Smooth muscle cell (in vitro differentiated cells): ENCODE results near the gene EFCAB13. TPM values are rescaled to one million over a fixed set of nuclear protein-coding genes. Genes with fewer than 3 reads are reported as not detected.

Source experiments
- DNase-seq: peaks from one replicate; lab custom pipeline; 2025; ENCODE audit not compliant: unreplicated experiment; lab: John Stamatoyannopoulos, UW
- H2AFZ ChIP-seq: fragments of 200-600 bp; sonication (generic); 2 replicates; pipeline ENCODE4 v1.6.0; 2016; ENCODE audit warnings: antibody characterized with exemption, low read depth, mild to moderate bottlenecking
- H3F3A ChIP-seq: fragments of 200-600 bp; sonication (generic); 2 replicates; pipeline ENCODE4 v1.6.0; 2017; ENCODE audit warnings: antibody characterized with exemption, low read depth
- H3K27ac ChIP-seq: fragments of 200-600 bp; sonication (generic); 2 replicates; pipeline ENCODE4 v1.5.1; 2016; ENCODE audit warnings: low read depth, mild to moderate bottlenecking
- H3K27me3 ChIP-seq: fragments of 200-600 bp; sonication (generic); 2 replicates; pipeline ENCODE4 v1.6.1; 2016; ENCODE audit warnings: low read depth, mild to moderate bottlenecking
- H3K36me3 ChIP-seq: fragments of 200-600 bp; sonication (generic); 2 replicates; pipeline ENCODE4 v1.5.1; 2016; ENCODE audit warnings: low read depth
- H3K4me1 ChIP-seq: fragments of 200-600 bp; sonication (generic); 2 replicates; pipeline ENCODE4 v1.5.1; 2016; ENCODE audit warnings: low read depth
- H3K4me2 ChIP-seq: fragments of 200-600 bp; sonication (generic); 2 replicates; pipeline ENCODE4 v1.6.0; 2016; ENCODE audit warnings: mild to moderate bottlenecking
- H3K4me3 ChIP-seq: fragments of 200-600 bp; sonication (generic); 2 replicates; pipeline ENCODE4 v1.5.1; 2016; ENCODE audit warnings: mild to moderate bottlenecking
- H3K79me2 ChIP-seq: fragments of 200-600 bp; sonication (generic); 2 replicates; pipeline ENCODE4 v1.6.0; 2016; ENCODE audit warnings: low read depth, mild to moderate bottlenecking
- H3K9ac ChIP-seq: fragments of 200-600 bp; sonication (generic); 2 replicates; pipeline ENCODE4 v1.6.0; 2016; ENCODE audit warnings: low read depth
- H3K9me3 ChIP-seq: fragments of 200-600 bp; sonication (generic); replicated peaks from 2 replicates; pipeline ENCODE4 v1.5.1; 2016; ENCODE audit warnings: low read depth
- H4K20me1 ChIP-seq: fragments of 200-600 bp; sonication (generic); 2 replicates; pipeline ENCODE4 v1.6.0; 2016; ENCODE audit warnings: low read depth
- WGBS: methylation state at CpG from one replicate; pipeline ENCODE4 v1.1.7; 2016; ENCODE audit warnings: low lambda C conversion rate; 5-methylcytosine and 5-hydroxymethylcytosine counted together
- polyA plus RNA-seq: library from polyadenylated mRNA; unstranded; fragments of >200 nt; fragmentation: Nextera tagmentation; extraction: Ambion mirVana; gene quantifications from 2 replicates; pipeline ENCODE4 v1.2.1, GENCODE V29; 2016
- total RNA-seq: library from RNA; depleted of rRNA; stranded (reverse); fragments of >200 nt; gene quantifications from 2 replicates; pipeline ENCODE4 v1.2.3, GENCODE V29; 2014
- TF ChIP-seq, protein P1 (sequence below): fragments of 200-600 bp; sonication (generic); IDR thresholded peaks from 2 replicates; pipeline ENCODE4 v1.5.1; 2017; ENCODE audit warnings: borderline replicate concordance, mild to moderate bottlenecking, antibody characterized with exemption; ENCODE audit not compliant: insufficient read depth, poor library complexity, severe bottlenecking

The EFCAB13 gene
- total and polyA plus RNA-seq, 2 experiments from 2014 or later = 1.2 to 4.6 TPM

GRCh38 chr17:47338026-47338425, 14.3 kb downstream of the EFCAB13 start:
- WGBS = 97% methylated on average over 3 of the region's 3 CpGs
- H3K9ac ChIP-seq = no peak overlapping the region
- no peaks in the 10 kb centered on the region for H3F3A ChIP-seq
- no peak for DNase-seq
- H3K27ac ChIP-seq = no peak overlapping the region
- H3K79me2 ChIP-seq = no peaks in the 10 kb centered on the region
- H2AFZ ChIP-seq = no peak overlapping the region
- H3K36me3 ChIP-seq = no peaks in the 10 kb centered on the region
- TF ChIP-seq, protein P1, sequence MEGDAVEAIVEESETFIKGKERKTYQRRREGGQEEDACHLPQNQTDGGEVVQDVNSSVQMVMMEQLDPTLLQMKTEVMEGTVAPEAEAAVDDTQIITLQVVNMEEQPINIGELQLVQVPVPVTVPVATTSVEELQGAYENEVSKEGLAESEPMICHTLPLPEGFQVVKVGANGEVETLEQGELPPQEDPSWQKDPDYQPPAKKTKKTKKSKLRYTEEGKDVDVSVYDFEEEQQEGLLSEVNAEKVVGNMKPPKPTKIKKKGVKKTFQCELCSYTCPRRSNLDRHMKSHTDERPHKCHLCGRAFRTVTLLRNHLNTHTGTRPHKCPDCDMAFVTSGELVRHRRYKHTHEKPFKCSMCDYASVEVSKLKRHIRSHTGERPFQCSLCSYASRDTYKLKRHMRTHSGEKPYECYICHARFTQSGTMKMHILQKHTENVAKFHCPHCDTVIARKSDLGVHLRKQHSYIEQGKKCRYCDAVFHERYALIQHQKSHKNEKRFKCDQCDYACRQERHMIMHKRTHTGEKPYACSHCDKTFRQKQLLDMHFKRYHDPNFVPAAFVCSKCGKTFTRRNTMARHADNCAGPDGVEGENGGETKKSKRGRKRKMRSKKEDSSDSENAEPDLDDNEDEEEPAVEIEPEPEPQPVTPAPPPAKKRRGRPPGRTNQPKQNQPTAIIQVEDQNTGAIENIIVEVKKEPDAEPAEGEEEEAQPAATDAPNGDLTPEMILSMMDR = no peak
- no peak overlapping the region for H3K4me2 ChIP-seq
- no peaks in the 10 kb centered on the region for H3K4me1 ChIP-seq
- H3K27me3 ChIP-seq = no peaks in the 10 kb centered on the region
- no peaks in the 10 kb centered on the region for H4K20me1 ChIP-seq
- no peak overlapping the region for H3K4me3 ChIP-seq
- no peaks in the 10 kb centered on the region for H3K9me3 ChIP-seq

DNA sequence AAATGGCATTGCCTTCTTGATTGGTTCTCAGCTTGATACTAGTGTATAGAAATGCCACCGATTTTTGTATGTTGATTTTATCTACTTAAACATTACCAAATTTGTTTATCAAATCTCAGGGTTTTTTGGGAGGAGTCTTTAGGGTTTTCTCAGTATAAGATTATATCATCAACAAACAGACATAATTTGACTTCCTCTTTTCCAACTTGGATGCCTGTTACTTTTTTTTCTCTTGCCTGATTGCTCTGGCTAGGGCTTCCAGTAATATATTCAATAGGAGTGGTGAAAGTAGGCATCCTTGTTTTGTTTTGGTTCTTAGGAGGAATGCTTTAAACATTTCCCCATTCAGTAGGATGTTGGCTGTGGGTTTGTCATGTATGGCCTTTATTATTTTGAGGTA, 29.1 kb downstream of the EFCAB13 start:
- Histone ChIP-seq H3F3A (no peaks in the 10 kb centered on the region), H3K4me2 (no peak overlapping the region), H3K4me3 (no peak overlapping the region), H3K79me2 (no peaks in the 10 kb centered on the region), H4K20me1 (no peaks in the 10 kb centered on the region), H3K9ac (no peak overlapping the region), H3K36me3 (peaks cover 4% of the 10 kb centered on the region), H3K4me1 (no peaks in the 10 kb centered on the region), H3K9me3 (no peaks in the 10 kb centered on the region), H3K27me3 (no peaks in the 10 kb centered on the region), H3K27ac (no peak overlapping the region), H2AFZ (no peak overlapping the region)
- no peak for DNase-seq
- TF ChIP-seq, protein P1 = no peak
- WGBS = 94% methylated on average over 1 of the region's 1 CpG

GRCh38 chr17:47358652-47359051, 34.9 kb downstream of the EFCAB13 start:
- Histone ChIP-seq H3K27ac (no peak overlapping the region), H3K9ac (no peak overlapping the region), H2AFZ (no peak overlapping the region), H3F3A (no peaks in the 10 kb centered on the region), H3K4me1 (no peaks in the 10 kb centered on the region), H3K9me3 (peaks cover 4% of the 10 kb centered on the region), H3K36me3 (peaks cover 4% of the 10 kb centered on the region), H4K20me1 (no peaks in the 10 kb centered on the region), H3K4me2 (no peak overlapping the region), H3K27me3 (no peaks in the 10 kb centered on the region), H3K79me2 (no peaks in the 10 kb centered on the region), H3K4me3 (no peak overlapping the region)
- DNase-seq = no peak
- TF ChIP-seq, protein P1 = no peak
- 78% methylated on average over 1 of the region's 1 CpG for WGBS

GRCh38 chr17:47363171-47363570, 39.4 kb downstream of the EFCAB13 start:
- Histone ChIP-seq H4K20me1 (no peaks in the 10 kb centered on the region), H3K9me3 (peaks cover 4% of the 10 kb centered on the region), H3K36me3 (no peaks in the 10 kb centered on the region), H3K27ac (no peak overlapping the region), H3F3A (no peaks in the 10 kb centered on the region), H2AFZ (no peak overlapping the region), H3K4me3 (no peak overlapping the region), H3K79me2 (no peaks in the 10 kb centered on the region), H3K4me1 (no peaks in the 10 kb centered on the region), H3K9ac (no peak overlapping the region), H3K27me3 (no peaks in the 10 kb centered on the region), H3K4me2 (no peak overlapping the region)
- no peak for DNase-seq
- 85% methylated on average over 2 of the region's 2 CpGs for WGBS
- TF ChIP-seq, protein P1 = no peak
